Purkinje cell (primary cell): Measurements from ENCODE around the gene ABCB1. TPM values are rescaled to one million over a fixed set of nuclear protein-coding genes. Genes with fewer than 3 reads are reported as not detected.

Experiments
- polyA plus RNA-seq: library from polyadenylated mRNA; unstranded; fragments of >200 nt; fragmentation: Nextera tagmentation; gene quantifications from 2 replicates; pipeline ENCODE4 v1.2.1, GENCODE V29; 2014

The ABCB1 gene
- polyA plus RNA-seq = 0.62 and 1.0 TPM in 2 replicates

GRCh38 chr7:87600130-87601124, at the start of gene ABCB1:
Gene ABCB1 (minus strand): TSS chr7:87600884. CDS start chr7:87600184, 700 bp downstream.

GRCh38 chr7:87475359-87476178, 125.1 kb downstream of the ABCB1 start, which contains the start of gene ABCB4:
Gene ABCB4 (minus strand): TSS chr7:87475680. CDS start chr7:87475465, 215 bp downstream.

Other genes with a start within 250 kb of the ABCB1 start
- gene ABCB4, start 125.2 kb downstream of the ABCB1 start, polyA plus RNA-seq = not detected in 2 replicates
- gene RUNDC3B, start 27.5 kb upstream of the ABCB1 start, polyA plus RNA-seq = 9.7 and 19.3 TPM in 2 replicates